Upper lobe of left lung (tissue), 4 donors: ENCODE data around the gene C2orf69.
A peak's percentile ranks its signal among the peaks of the same experiment; 100 is the strongest.

Experiments
- CTCF ChIP-seq, 6 experiments: fragments of 450-650 bp in 4 of 6; fragments of 200-600 bp in 2 of 6; sonication (generic) in 2 of 6; IDR thresholded peaks; one replicate each; pipeline ENCODE4 v1.5.1; 2016 to 2019; ENCODE audit warnings: antibody characterized with exemption in 6 of 6
- EP300 ChIP-seq, 4 donors: sonication (generic); formaldehyde crosslinking; IDR thresholded peaks; one replicate each; pipeline ENCODE4 v1.5.1; 2017; ENCODE audit warnings: antibody characterized with exemption in 4 of 4, control low read depth in 2 of 4
- POLR2AphosphoS5 ChIP-seq, 2 donors: sonication (generic); formaldehyde crosslinking; IDR thresholded peaks; one replicate each; pipeline ENCODE4 v1.5.1; 2017; ENCODE audit warnings: antibody characterized with exemption in 2 of 2

GRCh38 chr2:199940373-199940772 lies 29.3 kb downstream of the C2orf69 start:
- peak in 1 of 6 experiments; percentile 11 for TF ChIP-seq CTCF (IDR thresholded peaks at IDR 0.05)
- TF ChIP-seq POLR2AphosphoS5 (IDR thresholded peaks at IDR 0.05), result no peak
- no peak for TF ChIP-seq EP300 (IDR thresholded peaks at IDR 0.05)
